CD4-positive, CD25-positive, alpha-beta regulatory T cell (primary cell): ENCODE data around the gene MAST2. TPM values are rescaled to one million over a fixed set of nuclear protein-coding genes. Genes with fewer than 3 reads are reported as not detected.

Experiments
- ATAC-seq, 2 donors: fragments of 150-1000 bp; cut with Tn5 transposase; one replicate each; pipeline ENCODE4 v1.10.0; 2021; ENCODE audit warnings: low read depth in 2 of 2, moderate number of reproducible peaks in 2 of 2, moderate library complexity in 1 of 2
- DNase-seq, 3 donors: peaks; one replicate each; pipeline versions ENCODE4 v3.0.0 to v3.0.0-alpha.2; 2012 to 2022; ENCODE audit warnings: mixed read lengths in 1 of 3
- H3K27ac ChIP-seq: one replicate; pipeline ENCODE4 v1.7.0; 2013; ENCODE audit warnings: mild to moderate bottlenecking, low read length; ENCODE audit not compliant: insufficient read depth, poor library complexity, severe bottlenecking
- H3K27me3 ChIP-seq: one replicate; pipeline ENCODE4 v1.7.0; 2013; ENCODE audit warnings: low read length; ENCODE audit not compliant: control insufficient read depth, insufficient read depth
- H3K36me3 ChIP-seq: one replicate; pipeline ENCODE4 v1.7.0; 2013; ENCODE audit warnings: mild to moderate bottlenecking, low read length, moderate library complexity; ENCODE audit not compliant: control insufficient read depth, insufficient read depth
- H3K4me1 ChIP-seq: 2 replicates; pipeline ENCODE4 v1.7.0; 2013; ENCODE audit warnings: mild to moderate bottlenecking, low read length; ENCODE audit not compliant: insufficient read depth, control insufficient read depth, poor library complexity, severe bottlenecking
- H3K4me3 ChIP-seq: one replicate; pipeline ENCODE4 v1.7.0; 2013; ENCODE audit warnings: low read depth, mild to moderate bottlenecking, low read length, moderate library complexity
- H3K9me3 ChIP-seq, 2 experiments: 1 replicate in 1 of 2; 2 replicates in 1 of 2; pipeline ENCODE4 v1.7.0; 2013; ENCODE audit warnings: low read length in 2 of 2, mild to moderate bottlenecking in 1 of 2, moderate library complexity in 1 of 2; ENCODE audit not compliant: control insufficient read depth in 2 of 2
- H3K27ac Mint-ChIP-seq, 3 donors: one replicate each; pipeline ENCODE4 v1.8.0; 2020 to 2022; ENCODE audit warnings: mild to moderate bottlenecking in 3 of 3, mixed read lengths in 3 of 3, moderate library complexity in 2 of 3
- H3K27me3 Mint-ChIP-seq: one replicate; pipeline ENCODE4 v1.8.0; 2022; ENCODE audit warnings: mild to moderate bottlenecking, mixed read lengths
- H3K36me3 Mint-ChIP-seq: one replicate; pipeline ENCODE4 v1.8.0; 2020; ENCODE audit warnings: mixed read lengths
- H3K4me1 Mint-ChIP-seq, 4 donors: one replicate each; pipeline ENCODE4 v1.8.0; 2020 to 2022; ENCODE audit warnings: mixed read lengths in 4 of 4, mild to moderate bottlenecking in 1 of 4
- H3K4me3 Mint-ChIP-seq, 4 donors: one replicate each; pipeline ENCODE4 v1.8.0; 2020 to 2022; ENCODE audit warnings: mild to moderate bottlenecking in 4 of 4, mixed read lengths in 4 of 4, moderate library complexity in 3 of 4
- H3K9me3 Mint-ChIP-seq, 7 donors: one replicate each; pipeline ENCODE4 v1.8.0; 2020 to 2022; ENCODE audit warnings: mixed read lengths in 7 of 7, mild to moderate bottlenecking in 3 of 7, moderate library complexity in 2 of 7
- polyA plus RNA-seq, 4 donors: library from polyadenylated mRNA; unstranded; fragments of 300-500 nt; fragmentation: Illumina TruSeq; gene quantifications; one replicate each; pipeline ENCODE4 v1.2.3, GENCODE V29; 2021
- total RNA-seq: library from RNA; stranded (reverse); gene quantifications from one replicate; pipeline ENCODE4 v1.2.3, GENCODE V29; 2022

Gene MAST2
- total and polyA plus RNA-seq, 5 donors from 2014 or later: 0.71 to 13.1 (median 1.8) TPM

DNA sequence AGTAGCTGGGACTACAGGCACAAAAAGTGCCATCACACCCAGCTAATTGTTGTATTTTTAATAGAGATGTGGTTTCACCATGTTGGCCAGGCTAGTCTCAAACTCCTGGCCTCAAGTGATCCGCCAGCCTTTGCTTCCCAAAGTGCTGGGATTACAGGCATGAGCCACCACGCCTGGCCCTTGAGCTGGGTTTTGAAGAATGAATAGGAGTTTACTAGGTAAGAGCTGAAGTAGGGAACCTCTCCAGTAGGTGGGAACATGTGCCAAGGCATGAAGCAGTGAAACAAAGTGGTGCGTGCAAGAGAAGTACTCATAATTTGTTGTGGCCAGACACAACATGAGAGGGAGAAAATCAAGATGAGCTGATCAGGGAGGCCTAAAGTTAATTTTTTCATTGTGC is 55.8 kb downstream of the MAST2 start:
- Mint-ChIP-seq H3K4me1 (peaks cover 6 to 16% (median 12%) of the 10 kb centered on the region in 4 donors), H3K9me3 (peaks cover 0 to 3% (median 0%) of the 10 kb centered on the region in 7 donors), H3K4me3 (no peak overlapping the region), H3K36me3 (no peaks in the 10 kb centered on the region), H3K27me3 (no peaks in the 10 kb centered on the region), H3K27ac (no peak overlapping the region)
- Histone ChIP-seq H3K9me3 (no peaks in the 10 kb centered on the region), H3K27ac (no peak overlapping the region), H3K36me3 (no peaks in the 10 kb centered on the region), H3K27me3 (no peaks in the 10 kb centered on the region), H3K4me3 (no peak overlapping the region), H3K4me1 (no peaks in the 10 kb centered on the region)
- ATAC-seq: no peak
- no peak for DNase-seq

DNA sequence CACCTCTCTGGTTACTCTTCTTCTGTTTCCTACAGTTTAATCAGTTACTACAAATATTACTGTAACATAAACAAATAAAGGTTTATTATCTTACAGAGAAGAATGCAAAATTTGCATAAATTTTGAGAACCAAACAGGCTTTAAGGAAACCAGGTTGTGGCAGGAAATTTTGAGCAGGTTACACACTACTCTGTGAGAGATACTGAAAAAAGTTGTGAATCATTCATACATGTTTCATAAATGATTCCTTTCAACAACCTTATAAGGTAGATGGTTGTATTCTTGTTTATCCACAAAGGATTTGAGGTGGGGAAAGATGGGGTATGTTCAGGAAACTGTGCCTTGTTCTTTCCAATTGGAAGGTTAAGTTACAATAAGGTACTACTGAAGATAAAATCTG is 58.6 kb downstream of the MAST2 start:
- Histone ChIP-seq H3K27me3 (no peaks in the 10 kb centered on the region), H3K4me3 (no peak overlapping the region), H3K9me3 (no peaks in the 10 kb centered on the region), H3K4me1 (no peaks in the 10 kb centered on the region), H3K36me3 (no peaks in the 10 kb centered on the region), H3K27ac (no peak overlapping the region)
- Mint-ChIP-seq H3K36me3 (no peaks in the 10 kb centered on the region), H3K4me3 (no peak overlapping the region), H3K9me3 (peaks cover 0 to 3% (median 0%) of the 10 kb centered on the region in 7 donors), H3K27me3 (no peaks in the 10 kb centered on the region), H3K27ac (no peak overlapping the region), H3K4me1 (peaks cover 9 to 26% (median 17%) of the 10 kb centered on the region in 4 donors)
- ATAC-seq (no peak), DNase-seq (no peak)

DNA sequence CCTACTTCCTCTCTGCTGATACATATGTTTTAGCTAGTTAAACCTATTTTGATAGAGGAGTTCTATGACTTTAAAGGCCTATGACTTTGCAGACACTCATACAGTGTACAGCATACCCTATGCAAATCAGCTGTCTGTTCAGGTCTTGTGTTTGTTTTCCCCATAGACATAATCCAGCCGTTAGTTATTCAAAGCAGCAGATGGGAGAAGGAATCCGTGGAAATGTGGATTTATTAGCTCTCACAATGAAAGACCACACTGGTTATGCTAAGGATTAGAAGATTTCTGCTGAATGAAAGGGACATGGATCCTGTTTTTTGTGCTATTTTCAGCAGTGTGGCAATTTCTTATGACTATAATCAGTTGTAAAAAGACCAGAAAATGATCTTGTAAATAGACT is 59.8 kb downstream of the MAST2 start:
- Mint-ChIP-seq H3K27me3 (no peaks in the 10 kb centered on the region), H3K4me3 (no peak overlapping the region), H3K36me3 (no peaks in the 10 kb centered on the region), H3K4me1 (peaks cover 9 to 26% (median 19%) of the 10 kb centered on the region in 4 donors), H3K27ac (no peak overlapping the region), H3K9me3 (no peaks in the 10 kb centered on the region)
- H3K4me3 ChIP-seq: no peak overlapping the region
- H3K27ac ChIP-seq: no peak overlapping the region
- no peaks in the 10 kb centered on the region for H3K9me3 ChIP-seq
- no peaks in the 10 kb centered on the region for H3K4me1 ChIP-seq
- H3K36me3 ChIP-seq: no peaks in the 10 kb centered on the region
- no peaks in the 10 kb centered on the region for H3K27me3 ChIP-seq
- no peak for ATAC-seq
- DNase-seq: peak in 1 of 3 donors; percentile 15

DNA sequence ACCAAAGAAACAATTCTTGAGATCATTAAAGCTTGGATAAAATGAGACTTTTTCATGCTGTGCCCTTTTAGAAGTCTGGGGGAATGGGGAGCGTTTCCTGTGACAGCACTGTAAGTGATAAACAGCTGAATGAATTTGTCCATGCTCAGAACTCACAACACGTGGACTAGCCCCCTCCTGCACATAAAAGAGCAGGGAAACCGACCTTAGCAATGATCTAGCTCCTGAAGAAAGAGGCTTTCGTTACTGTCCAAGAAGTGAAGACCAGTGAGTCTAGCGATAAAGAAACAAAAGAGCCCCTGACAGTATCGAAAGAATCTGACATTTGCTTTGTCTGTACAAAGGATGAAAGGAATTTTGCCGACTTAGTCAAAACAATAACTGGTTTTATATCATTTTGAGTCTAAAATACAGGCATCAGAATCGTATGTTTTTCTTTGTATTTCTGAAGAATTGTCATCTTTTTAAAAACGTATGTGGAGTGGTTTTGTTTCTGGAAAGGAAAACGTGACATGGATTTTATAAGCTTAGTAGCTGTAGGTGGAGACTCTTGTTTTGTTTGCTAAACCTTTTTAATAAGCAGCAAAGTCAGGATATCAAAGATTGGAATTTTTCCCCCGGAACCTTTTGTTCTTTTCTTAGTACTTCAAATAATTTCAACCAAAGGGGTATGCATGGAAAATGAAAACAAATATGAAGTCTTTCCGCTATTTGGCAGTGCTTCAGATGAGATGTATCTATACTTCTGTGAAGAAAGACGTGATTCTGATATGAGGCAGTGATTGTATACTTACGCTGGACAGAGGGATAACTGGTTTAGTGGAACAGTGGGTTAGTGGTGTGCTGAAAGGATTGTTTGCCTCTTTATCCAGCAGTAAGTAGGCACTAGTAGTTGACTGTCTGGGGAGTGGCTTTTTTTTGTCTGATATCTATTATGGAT is 61.0 kb downstream of the MAST2 start:
- no peak for DNase-seq
- Histone ChIP-seq H3K27me3 (no peaks in the 10 kb centered on the region), H3K4me3 (peak overlapping the region; percentile 34), H3K27ac (no peak overlapping the region), H3K36me3 (no peaks in the 10 kb centered on the region), H3K4me1 (no peaks in the 10 kb centered on the region), H3K9me3 (no peaks in the 10 kb centered on the region)
- Mint-ChIP-seq H3K36me3 (no peaks in the 10 kb centered on the region), H3K4me3 (peak overlapping the region; percentile 7 to 73 (median 45)), H3K27me3 (no peaks in the 10 kb centered on the region), H3K27ac (peak overlapping the region in 1 of 3 donors; percentile 12), H3K9me3 (no peaks in the 10 kb centered on the region), H3K4me1 (peaks cover 9 to 26% (median 19%) of the 10 kb centered on the region in 4 donors)
- ATAC-seq: no peak

DNA sequence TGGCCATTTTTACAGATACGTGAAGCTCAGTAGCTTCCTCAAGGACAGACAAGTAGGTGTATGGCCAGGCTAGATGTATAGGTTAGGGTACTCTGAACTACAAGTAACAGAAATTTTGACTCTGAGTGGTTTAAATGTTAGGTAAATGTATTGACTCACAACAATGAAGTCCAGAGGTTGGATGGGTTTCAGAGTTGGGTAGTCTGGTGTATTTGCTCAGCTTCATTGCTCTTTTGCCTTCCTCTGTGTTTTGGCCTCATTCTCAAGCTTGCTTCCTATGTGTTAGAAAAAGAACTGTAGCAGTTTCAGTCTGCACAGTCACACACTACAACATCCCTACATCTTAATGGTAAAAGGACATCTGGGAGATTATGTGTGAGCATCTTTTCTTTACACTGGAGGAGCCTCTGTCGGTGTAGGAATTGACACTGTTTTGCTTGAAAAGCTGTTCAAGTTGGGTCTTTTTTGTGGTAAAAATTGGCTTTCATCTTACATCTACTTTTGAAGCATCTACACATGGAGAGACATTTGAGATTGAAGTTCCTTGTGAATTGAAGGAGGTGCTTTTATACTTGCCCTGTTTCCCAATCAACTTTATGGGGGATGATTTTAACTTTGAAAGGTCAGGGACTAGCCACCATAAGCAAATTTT is 64.4 kb downstream of the MAST2 start:
- H3K36me3 ChIP-seq: no peaks in the 10 kb centered on the region
- Mint-ChIP-seq H3K27me3 (no peaks in the 10 kb centered on the region), H3K4me1 (peaks cover 8 to 15% (median 12%) of the 10 kb centered on the region in 4 donors), H3K4me3 (no peak overlapping the region), H3K36me3 (peaks cover 3% of the 10 kb centered on the region), H3K9me3 (no peaks in the 10 kb centered on the region), H3K27ac (no peak overlapping the region)
- no peaks in the 10 kb centered on the region for H3K27me3 ChIP-seq
- no peaks in the 10 kb centered on the region for H3K4me1 ChIP-seq
- ATAC-seq (no peak), DNase-seq (no peak)
- H3K27ac ChIP-seq: no peak overlapping the region
- no peaks in the 10 kb centered on the region for H3K9me3 ChIP-seq
- H3K4me3 ChIP-seq: no peak overlapping the region

DNA sequence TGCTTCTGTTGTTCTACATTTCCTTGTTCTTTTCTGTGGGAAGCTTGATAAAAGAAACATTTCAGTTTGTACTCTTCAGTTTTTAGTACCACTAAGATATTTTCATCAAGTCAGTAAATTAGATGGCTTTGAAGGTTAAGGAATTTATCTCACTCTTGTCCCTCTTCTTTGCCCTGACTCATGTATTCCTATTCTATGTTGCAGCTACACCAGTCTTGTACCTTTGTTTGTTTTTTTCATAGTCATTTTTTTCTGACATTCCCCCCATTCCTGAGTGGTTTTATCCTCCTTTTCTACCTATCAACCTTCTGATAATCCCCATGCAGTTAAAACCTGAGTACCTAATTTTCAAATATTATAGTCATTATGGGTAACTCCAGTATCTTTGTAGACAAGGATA is 65.4 kb downstream of the MAST2 start:
- Histone ChIP-seq H3K9me3 (no peaks in the 10 kb centered on the region), H3K4me3 (no peak overlapping the region), H3K36me3 (no peaks in the 10 kb centered on the region), H3K4me1 (no peaks in the 10 kb centered on the region), H3K27ac (no peak overlapping the region), H3K27me3 (no peaks in the 10 kb centered on the region)
- ATAC-seq (no peak), DNase-seq (no peak)
- H3K9me3 Mint-ChIP-seq: no peaks in the 10 kb centered on the region
- no peaks in the 10 kb centered on the region for H3K27me3 Mint-ChIP-seq
- peaks cover 2 to 12% (median 9%) of the 10 kb centered on the region in 4 donors for H3K4me1 Mint-ChIP-seq
- H3K4me3 Mint-ChIP-seq: no peak overlapping the region
- H3K27ac Mint-ChIP-seq: no peak overlapping the region
- H3K36me3 Mint-ChIP-seq: peaks cover 3% of the 10 kb centered on the region

DNA sequence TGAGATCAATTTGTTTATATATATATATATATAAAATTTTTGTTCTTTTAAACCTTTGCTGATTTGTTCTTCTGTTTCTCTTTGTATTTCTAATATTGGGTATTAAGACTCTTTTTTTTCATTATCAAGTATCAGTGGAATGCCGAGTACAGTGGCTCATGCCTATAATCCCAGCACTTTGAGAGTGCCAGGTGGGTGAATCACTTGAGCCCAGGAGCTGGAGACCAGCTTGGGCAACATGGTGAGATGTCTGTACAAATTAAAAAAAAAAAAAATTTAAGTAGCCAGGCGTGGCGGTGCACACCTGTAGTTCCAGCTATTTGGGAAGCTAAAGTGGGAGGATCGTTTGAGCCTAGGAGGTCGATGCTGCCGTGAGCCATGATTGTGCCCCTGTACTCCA is 67.1 kb downstream of the MAST2 start:
- Mint-ChIP-seq H3K9me3 (no peaks in the 10 kb centered on the region), H3K27me3 (no peaks in the 10 kb centered on the region), H3K4me1 (peaks cover 0 to 5% (median 3%) of the 10 kb centered on the region in 4 donors), H3K36me3 (peaks cover 3% of the 10 kb centered on the region), H3K4me3 (no peak overlapping the region), H3K27ac (no peak overlapping the region)
- Histone ChIP-seq H3K27ac (no peak overlapping the region), H3K4me1 (no peaks in the 10 kb centered on the region), H3K27me3 (no peaks in the 10 kb centered on the region), H3K9me3 (no peaks in the 10 kb centered on the region), H3K36me3 (no peaks in the 10 kb centered on the region), H3K4me3 (no peak overlapping the region)
- no peak for DNase-seq
- ATAC-seq: no peak
